Chondrocyte (in vitro differentiated cells): Measurements from ENCODE around the gene STARD8. TPM values are rescaled to one million over a fixed set of nuclear protein-coding genes. Genes with fewer than 3 reads are reported as not detected.
"Not testable (repeated sequence)": the region's sequence is repeated elsewhere in the genome, so short reads cannot be mapped to it uniquely, and the experiment has no call there.

Experiments
- DNase-seq: peaks from one replicate; pipeline ENCODE4 v3.0.0; 2021; ENCODE audit warnings: mixed read lengths, low spot score
- H3K27ac Mint-ChIP-seq: one replicate; pipeline ENCODE4 v1.8.0; 2021; ENCODE audit warnings: mild to moderate bottlenecking, moderate library complexity, mixed read lengths; ENCODE audit not compliant: unreplicated experiment
- H3K27me3 Mint-ChIP-seq: 2 replicates; pipeline ENCODE4 v1.8.0; 2021; ENCODE audit warnings: low read depth, mixed read lengths
- H3K36me3 Mint-ChIP-seq: 2 replicates; pipeline ENCODE4 v1.8.0; 2021; ENCODE audit warnings: low read depth, mixed read lengths
- H3K4me1 Mint-ChIP-seq: 2 replicates; pipeline ENCODE4 v1.8.0; 2021; ENCODE audit warnings: low read depth, mild to moderate bottlenecking, mixed read lengths
- H3K4me3 Mint-ChIP-seq: one replicate; pipeline ENCODE4 v1.8.0; 2021; ENCODE audit warnings: mild to moderate bottlenecking, moderate library complexity, mixed read lengths; ENCODE audit not compliant: unreplicated experiment
- H3K9me3 Mint-ChIP-seq: 2 replicates; pipeline ENCODE4 v1.8.0; 2021; ENCODE audit warnings: low read depth, mixed read lengths
- total RNA-seq: library from RNA; stranded (reverse); gene quantifications from 3 replicates; pipeline ENCODE4 v1.2.1, GENCODE V29; 2021
- TF ChIP-seq, protein P1 (sequence below): fragments of 200-600 bp; sonication (generic); IDR thresholded peaks from 2 replicates; pipeline ENCODE4 v1.5.0; 2021; ENCODE audit warnings: antibody characterized with exemption, mild to moderate bottlenecking, moderate library complexity

STARD8 gene
- total RNA-seq, 1 donor from 2014 or later: 0.37 TPM

DNA sequence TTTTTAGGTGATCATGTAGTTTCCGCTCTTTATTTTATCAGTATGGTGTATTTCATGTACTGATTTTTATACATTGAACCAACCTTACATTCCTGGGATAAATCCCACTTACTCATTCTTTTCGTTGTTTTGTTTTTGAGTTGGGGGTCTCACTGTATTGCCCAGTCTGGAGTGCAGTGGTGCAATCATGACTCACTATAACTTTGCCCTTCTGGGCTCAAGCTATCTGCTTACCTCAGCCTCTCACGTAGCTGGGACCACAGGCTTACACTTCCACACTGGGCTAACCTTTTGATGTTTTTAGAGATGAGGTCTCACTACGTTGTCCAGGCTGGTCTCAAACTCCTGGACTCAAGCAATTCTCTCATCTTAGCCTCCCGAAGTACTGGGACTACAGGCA, 19.5 kb upstream of the STARD8 start:
- DNase-seq: no peak
- H3K36me3 Mint-ChIP-seq: no peaks in the 10 kb centered on the region
- H3K27ac Mint-ChIP-seq: no peak overlapping the region
- TF ChIP-seq, protein P1, sequence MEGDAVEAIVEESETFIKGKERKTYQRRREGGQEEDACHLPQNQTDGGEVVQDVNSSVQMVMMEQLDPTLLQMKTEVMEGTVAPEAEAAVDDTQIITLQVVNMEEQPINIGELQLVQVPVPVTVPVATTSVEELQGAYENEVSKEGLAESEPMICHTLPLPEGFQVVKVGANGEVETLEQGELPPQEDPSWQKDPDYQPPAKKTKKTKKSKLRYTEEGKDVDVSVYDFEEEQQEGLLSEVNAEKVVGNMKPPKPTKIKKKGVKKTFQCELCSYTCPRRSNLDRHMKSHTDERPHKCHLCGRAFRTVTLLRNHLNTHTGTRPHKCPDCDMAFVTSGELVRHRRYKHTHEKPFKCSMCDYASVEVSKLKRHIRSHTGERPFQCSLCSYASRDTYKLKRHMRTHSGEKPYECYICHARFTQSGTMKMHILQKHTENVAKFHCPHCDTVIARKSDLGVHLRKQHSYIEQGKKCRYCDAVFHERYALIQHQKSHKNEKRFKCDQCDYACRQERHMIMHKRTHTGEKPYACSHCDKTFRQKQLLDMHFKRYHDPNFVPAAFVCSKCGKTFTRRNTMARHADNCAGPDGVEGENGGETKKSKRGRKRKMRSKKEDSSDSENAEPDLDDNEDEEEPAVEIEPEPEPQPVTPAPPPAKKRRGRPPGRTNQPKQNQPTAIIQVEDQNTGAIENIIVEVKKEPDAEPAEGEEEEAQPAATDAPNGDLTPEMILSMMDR: no peak
- peaks cover 2% of the 10 kb centered on the region for H3K27me3 Mint-ChIP-seq
- H3K4me3 Mint-ChIP-seq: no peak overlapping the region
- H3K4me1 Mint-ChIP-seq: no peaks in the 10 kb centered on the region
- peaks cover 27% of the 10 kb centered on the region for H3K9me3 Mint-ChIP-seq

DNA sequence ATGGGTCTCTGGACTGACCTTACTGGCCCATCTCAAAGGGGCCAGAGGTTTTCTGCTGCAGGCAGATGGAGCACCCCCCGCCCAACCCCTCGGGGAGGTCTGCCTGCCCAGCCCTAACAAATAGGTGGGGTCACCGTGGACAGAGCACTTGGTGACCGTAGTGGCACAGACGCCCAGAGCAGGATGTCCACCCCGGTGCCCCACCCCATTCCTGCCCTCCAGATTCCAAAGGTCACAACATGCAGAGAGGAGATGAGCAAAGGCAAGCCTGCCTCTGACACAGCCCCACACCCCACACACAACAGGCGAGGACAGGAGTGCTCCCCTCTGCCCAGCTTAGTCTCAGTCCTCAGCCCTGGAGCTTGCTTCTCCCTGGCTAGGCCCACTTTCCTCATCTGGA, 17.5 kb upstream of the STARD8 start:
- not testable (repeated sequence) for H3K4me1 Mint-ChIP-seq, H3K27ac Mint-ChIP-seq, H3K36me3 Mint-ChIP-seq, H3K27me3 Mint-ChIP-seq, DNase-seq, H3K4me3 Mint-ChIP-seq
- H3K9me3 Mint-ChIP-seq: peaks cover 22% of the 10 kb centered on the region

DNA sequence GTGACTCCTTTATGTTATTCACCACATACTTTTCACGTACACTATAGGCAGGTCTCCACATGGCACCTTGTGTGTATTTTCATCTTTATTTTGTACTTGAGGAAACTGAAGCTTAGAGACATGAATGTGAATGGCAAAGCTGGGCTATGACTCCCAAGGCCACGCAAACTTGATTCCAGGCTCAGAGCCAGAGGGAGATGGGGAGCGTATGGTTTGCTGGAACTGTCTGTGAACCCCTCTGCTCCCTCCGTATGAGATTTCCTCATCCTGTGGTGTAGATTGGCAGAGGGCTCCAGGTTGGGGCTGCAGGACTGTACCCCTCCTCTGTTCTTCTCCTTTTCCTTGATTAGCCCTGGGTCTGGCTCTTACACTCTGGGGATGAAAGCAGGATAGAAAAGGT, 16.1 kb upstream of the STARD8 start:
- Mint-ChIP-seq H3K9me3 (peaks cover 17% of the 10 kb centered on the region), H3K27me3 (peaks cover 2% of the 10 kb centered on the region), H3K4me1 (no peaks in the 10 kb centered on the region), H3K36me3 (no peaks in the 10 kb centered on the region), H3K27ac (no peak overlapping the region), H3K4me3 (no peak overlapping the region)
- DNase-seq: no peak
- TF ChIP-seq, protein P1: no peak

DNA sequence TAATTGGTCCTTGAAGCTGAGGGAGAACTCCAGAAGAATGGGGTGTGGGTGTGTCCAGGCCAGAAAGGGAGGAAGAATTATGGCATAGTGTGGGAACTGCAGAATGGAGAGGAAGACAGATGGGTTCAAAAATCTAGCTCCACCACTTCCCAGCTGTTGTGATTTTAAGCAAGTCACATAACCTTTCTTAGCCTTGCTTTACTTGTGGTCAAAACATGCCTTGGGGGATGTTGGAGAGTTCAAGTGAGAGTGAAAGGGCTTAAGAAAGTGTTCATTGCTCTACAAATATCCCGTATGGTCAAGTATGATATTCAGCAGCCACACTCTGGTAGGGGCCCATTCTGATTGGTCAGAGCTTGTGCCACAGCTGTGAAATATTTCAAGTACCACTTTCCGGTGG, 15.0 kb upstream of the STARD8 start:
- TF ChIP-seq, protein P1: no peak
- Mint-ChIP-seq H3K4me1 (no peaks in the 10 kb centered on the region), H3K27ac (no peak overlapping the region), H3K4me3 (no peak overlapping the region), H3K36me3 (no peaks in the 10 kb centered on the region), H3K9me3 (peaks cover 17% of the 10 kb centered on the region), H3K27me3 (peaks cover 2% of the 10 kb centered on the region)
- no peak for DNase-seq

DNA sequence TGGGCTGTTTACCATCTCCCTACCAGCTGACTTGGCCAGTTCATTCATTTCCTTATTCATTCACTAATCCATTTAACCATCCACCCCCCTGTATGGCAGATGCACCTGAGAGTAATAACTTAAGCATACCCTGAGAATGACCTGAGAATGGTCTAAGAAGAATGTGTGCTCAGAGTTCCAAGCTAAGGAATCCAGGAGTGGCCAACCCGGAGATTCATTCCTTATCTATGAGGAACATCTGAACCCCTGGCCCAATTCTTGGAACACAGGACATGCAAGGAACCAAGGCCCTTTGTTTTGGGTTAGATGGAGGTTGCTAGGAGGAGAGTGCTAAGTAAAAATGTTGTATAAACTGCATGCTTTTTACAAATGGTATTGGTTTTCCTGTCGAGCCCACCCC, 13.5 kb upstream of the STARD8 start:
- no peaks in the 10 kb centered on the region for H3K36me3 Mint-ChIP-seq
- H3K9me3 Mint-ChIP-seq: peaks cover 6% of the 10 kb centered on the region
- no peak overlapping the region for H3K27ac Mint-ChIP-seq
- TF ChIP-seq, protein P1: no peak
- DNase-seq: no peak
- no peak overlapping the region for H3K4me3 Mint-ChIP-seq
- no peaks in the 10 kb centered on the region for H3K4me1 Mint-ChIP-seq
- H3K27me3 Mint-ChIP-seq: no peaks in the 10 kb centered on the region

DNA sequence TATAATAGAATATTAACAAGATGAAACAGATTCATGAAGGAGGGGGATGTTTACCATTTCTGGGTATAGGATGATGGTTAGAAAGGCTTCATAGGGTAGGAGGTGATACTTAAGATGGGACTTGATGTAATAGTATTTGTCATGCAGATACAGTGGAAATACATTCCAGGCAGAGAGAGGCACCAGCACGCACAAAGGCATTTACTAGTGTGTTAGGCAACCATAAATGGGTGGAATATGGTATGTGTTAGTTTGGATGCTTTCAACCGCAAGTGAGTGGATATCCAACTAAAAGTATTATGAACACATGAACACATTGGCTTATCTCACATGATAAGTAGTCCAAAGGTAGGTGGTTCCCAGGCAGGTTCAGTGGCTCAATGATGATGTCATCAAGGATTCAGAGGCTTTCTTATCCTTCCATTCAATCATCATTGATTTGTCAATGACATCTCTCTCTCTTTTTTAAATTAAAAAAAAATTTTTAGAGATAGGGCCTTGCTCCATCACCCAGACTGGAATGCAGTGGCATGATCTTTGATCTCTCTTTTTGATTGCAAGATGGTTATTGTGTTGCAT, 12.7 kb upstream of the STARD8 start:
- H3K4me3 Mint-ChIP-seq: no peak overlapping the region
- TF ChIP-seq, protein P1: no peak
- H3K27me3 Mint-ChIP-seq: no peaks in the 10 kb centered on the region
- no peaks in the 10 kb centered on the region for H3K4me1 Mint-ChIP-seq
- no peaks in the 10 kb centered on the region for H3K36me3 Mint-ChIP-seq
- DNase-seq: no peak
- H3K27ac Mint-ChIP-seq: no peak overlapping the region
- peaks cover 2% of the 10 kb centered on the region for H3K9me3 Mint-ChIP-seq
